Measurements from ENCODE around the gene TMEM223.
"Not testable (repeated sequence)": the region's sequence is repeated elsewhere in the genome, so short reads cannot be mapped to it uniquely, and the experiment has no call there.

GRCh38 chr11:62749931-62750330 lies 41.9 kb downstream of the TMEM223 start:
- not testable (repeated sequence) for TF ChIP-seq RAD21 (conservative IDR thresholded peaks at IDR 0.05); CTCF (IDR thresholded peaks at IDR 0.05; ENCODE audit: poor library complexity, severe bottlenecking)

Data from neural cell (in vitro differentiated cells).